Measurements from ENCODE around the gene TMEM120B. TPM values are rescaled to one million over a fixed set of nuclear protein-coding genes. Genes with fewer than 3 reads are reported as not detected.
A peak's percentile ranks its signal among the peaks of the same experiment; 100 is the strongest.

TMEM120B gene
- total RNA-seq, 1 experiment from 2014 or later: 15.5 TPM

DNA sequence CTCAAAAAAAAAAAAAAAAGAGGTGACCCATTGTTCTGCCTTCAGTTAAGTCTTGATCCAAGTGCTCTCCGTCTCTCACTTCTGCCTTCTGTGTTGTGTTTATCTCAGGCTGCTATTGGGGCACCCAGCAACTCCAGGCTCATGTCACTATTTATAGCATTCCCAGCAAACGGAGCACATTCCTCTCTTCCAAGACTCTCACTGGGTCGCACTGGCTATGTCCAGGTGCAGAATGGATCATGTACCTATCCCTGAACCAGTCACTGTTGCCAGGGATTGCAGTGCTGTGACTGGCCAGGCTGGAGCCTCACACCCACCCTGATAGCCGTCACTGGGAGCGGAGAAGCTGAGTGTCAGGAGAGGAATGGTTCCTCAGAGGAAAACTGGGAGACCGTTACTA, 49.7 kb downstream of the TMEM120B start:
- CTCF ChIA-PET: interaction anchor here (0.7 to 1.2 kb wide), 2 partner anchors 10 to 49 kb away, joined by 3 to 5 read pairs; no protein-coding TSS in a partner anchor
- TF ChIP-seq, protein P1, sequence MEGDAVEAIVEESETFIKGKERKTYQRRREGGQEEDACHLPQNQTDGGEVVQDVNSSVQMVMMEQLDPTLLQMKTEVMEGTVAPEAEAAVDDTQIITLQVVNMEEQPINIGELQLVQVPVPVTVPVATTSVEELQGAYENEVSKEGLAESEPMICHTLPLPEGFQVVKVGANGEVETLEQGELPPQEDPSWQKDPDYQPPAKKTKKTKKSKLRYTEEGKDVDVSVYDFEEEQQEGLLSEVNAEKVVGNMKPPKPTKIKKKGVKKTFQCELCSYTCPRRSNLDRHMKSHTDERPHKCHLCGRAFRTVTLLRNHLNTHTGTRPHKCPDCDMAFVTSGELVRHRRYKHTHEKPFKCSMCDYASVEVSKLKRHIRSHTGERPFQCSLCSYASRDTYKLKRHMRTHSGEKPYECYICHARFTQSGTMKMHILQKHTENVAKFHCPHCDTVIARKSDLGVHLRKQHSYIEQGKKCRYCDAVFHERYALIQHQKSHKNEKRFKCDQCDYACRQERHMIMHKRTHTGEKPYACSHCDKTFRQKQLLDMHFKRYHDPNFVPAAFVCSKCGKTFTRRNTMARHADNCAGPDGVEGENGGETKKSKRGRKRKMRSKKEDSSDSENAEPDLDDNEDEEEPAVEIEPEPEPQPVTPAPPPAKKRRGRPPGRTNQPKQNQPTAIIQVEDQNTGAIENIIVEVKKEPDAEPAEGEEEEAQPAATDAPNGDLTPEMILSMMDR (IDR thresholded peaks at IDR 0.05; ENCODE audit: insufficient read depth in 1 of 2, low read depth in 1 of 2, low read length in 1 of 2, severe bottlenecking in 1 of 2, unreplicated experiment in 1 of 2): no peak
- Mint-ChIP-seq H3K9me3 (ENCODE audit: unreplicated experiment) (no peaks in the 10 kb centered on the region), H3K36me3 (ENCODE audit: insufficient read depth, unreplicated experiment) (peaks cover 6% of the 10 kb centered on the region), H3K4me1 (ENCODE audit: low read depth, unreplicated experiment) (no peaks in the 10 kb centered on the region), H3K27ac (ENCODE audit: unreplicated experiment) (peak overlapping the region; percentile 78), H3K27me3 (ENCODE audit: insufficient read depth, unreplicated experiment) (no peaks in the 10 kb centered on the region), H3K4me3 (ENCODE audit: unreplicated experiment) (no peak overlapping the region)
- H3K36me3 ChIP-seq (ENCODE audit: control insufficient read depth, insufficient read depth, low read length): no peaks in the 10 kb centered on the region
- no peaks in the 10 kb centered on the region for H3K9me3 ChIP-seq
- DNase-seq: no peak
- intact Hi-C loops (cut with micrococcal nuclease; ENCODE audit: unreplicated experiment): no loop called here
- H3K27me3 ChIP-seq (replicated peaks; ENCODE audit: control insufficient read depth, insufficient read depth, low read length): no peaks in the 10 kb centered on the region
- H3K4me1 ChIP-seq: peaks cover 8% of the 10 kb centered on the region; the same call in 1 of the 2 replicates
- no TSS peak for BruUV-seq (replicated peaks)
- H3K4me3 ChIP-seq (ENCODE audit: low read depth, low read length): no peak overlapping the region
- POLR2A ChIA-PET: no interaction called here

DNA sequence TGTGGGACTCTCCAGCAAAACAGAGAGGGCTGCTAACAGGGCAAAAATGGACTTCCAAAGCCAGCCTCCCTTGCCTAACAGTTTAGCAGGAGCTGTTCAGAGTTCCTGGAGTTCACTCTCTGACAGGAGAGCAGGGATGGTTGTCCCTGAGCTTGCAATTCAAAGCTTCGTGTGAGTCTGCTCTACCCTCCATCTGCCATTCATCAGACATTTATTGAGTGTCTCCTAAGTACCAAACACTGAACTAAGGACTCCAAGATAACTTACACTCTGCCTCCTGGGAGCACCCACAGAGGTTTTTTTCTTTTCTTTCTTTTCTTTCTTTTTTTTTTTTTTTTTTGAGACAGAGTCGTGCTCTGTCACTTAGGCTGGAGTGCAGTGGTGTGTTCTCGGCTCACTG, 52.3 kb downstream of the TMEM120B start:
- TF ChIP-seq, protein P1 (IDR thresholded peaks at IDR 0.05; ENCODE audit: insufficient read depth in 1 of 2, low read depth in 1 of 2, low read length in 1 of 2, severe bottlenecking in 1 of 2, unreplicated experiment in 1 of 2): no peak
- H3K9me3 Mint-ChIP-seq (ENCODE audit: unreplicated experiment): no peaks in the 10 kb centered on the region
- no peaks in the 10 kb centered on the region for H3K27me3 ChIP-seq (replicated peaks; ENCODE audit: control insufficient read depth, insufficient read depth, low read length)
- H3K4me1 Mint-ChIP-seq (ENCODE audit: low read depth, unreplicated experiment): no peaks in the 10 kb centered on the region
- H3K27ac Mint-ChIP-seq (ENCODE audit: unreplicated experiment): no peak overlapping the region
- DNase-seq: no peak
- H3K36me3 Mint-ChIP-seq (ENCODE audit: insufficient read depth, unreplicated experiment): peaks cover 10% of the 10 kb centered on the region
- H3K9me3 ChIP-seq: no peaks in the 10 kb centered on the region
- peaks cover 8% of the 10 kb centered on the region for H3K4me1 ChIP-seq
- intact Hi-C loops (cut with micrococcal nuclease; ENCODE audit: unreplicated experiment): no loop called here
- no TSS peak for BruUV-seq (replicated peaks)
- POLR2A ChIA-PET: no interaction called here
- H3K27me3 Mint-ChIP-seq (ENCODE audit: insufficient read depth, unreplicated experiment): no peaks in the 10 kb centered on the region
- H3K4me3 ChIP-seq (ENCODE audit: low read depth, low read length): no peak overlapping the region
- H3K36me3 ChIP-seq (ENCODE audit: control insufficient read depth, insufficient read depth, low read length): no peaks in the 10 kb centered on the region
- H3K4me3 Mint-ChIP-seq (ENCODE audit: unreplicated experiment): no peak overlapping the region
- CTCF ChIA-PET: interaction anchor here (0.7 kb wide), 1 partner anchor 214 kb away, joined by 3 read pairs; no protein-coding TSS in a partner anchor

DNA sequence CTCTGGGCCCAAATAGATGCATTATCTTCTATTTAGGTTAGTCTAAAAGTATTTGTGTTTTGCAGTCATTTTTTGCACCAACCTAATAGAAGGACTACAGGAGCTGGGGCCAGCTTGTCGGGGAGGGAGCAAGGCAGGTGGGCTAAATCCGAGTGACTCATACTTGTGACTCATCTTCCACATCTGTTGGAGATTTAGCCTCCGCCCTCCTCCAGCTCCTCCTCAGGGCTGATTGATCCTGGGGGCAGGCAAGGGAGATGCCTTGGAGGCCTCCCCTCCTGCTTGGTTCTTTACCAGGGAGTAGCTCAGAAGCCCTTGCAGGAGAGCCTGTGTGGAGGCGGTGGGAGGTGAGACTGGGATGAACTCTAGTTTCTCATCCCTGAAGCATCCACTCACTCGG, 53.0 kb downstream of the TMEM120B start:
- POLR2A ChIA-PET: no interaction called here
- Mint-ChIP-seq H3K4me3 (ENCODE audit: unreplicated experiment) (no peak overlapping the region), H3K9me3 (ENCODE audit: unreplicated experiment) (no peaks in the 10 kb centered on the region), H3K4me1 (ENCODE audit: low read depth, unreplicated experiment) (no peaks in the 10 kb centered on the region), H3K36me3 (ENCODE audit: insufficient read depth, unreplicated experiment) (peaks cover 12% of the 10 kb centered on the region), H3K27me3 (ENCODE audit: insufficient read depth, unreplicated experiment) (no peaks in the 10 kb centered on the region), H3K27ac (ENCODE audit: unreplicated experiment) (no peak overlapping the region)
- H3K9me3 ChIP-seq: no peaks in the 10 kb centered on the region
- H3K4me1 ChIP-seq: peaks cover 8% of the 10 kb centered on the region
- no peak for DNase-seq
- no TSS peak for BruUV-seq (replicated peaks)
- H3K36me3 ChIP-seq (ENCODE audit: control insufficient read depth, insufficient read depth, low read length): no peaks in the 10 kb centered on the region
- H3K4me3 ChIP-seq (ENCODE audit: low read depth, low read length): no peak overlapping the region
- TF ChIP-seq, protein P1 (IDR thresholded peaks at IDR 0.05; ENCODE audit: insufficient read depth in 1 of 2, low read depth in 1 of 2, low read length in 1 of 2, severe bottlenecking in 1 of 2, unreplicated experiment in 1 of 2): no peak
- H3K27me3 ChIP-seq (replicated peaks; ENCODE audit: control insufficient read depth, insufficient read depth, low read length): no peaks in the 10 kb centered on the region
- intact Hi-C loops (cut with micrococcal nuclease; ENCODE audit: unreplicated experiment): no loop called here
- CTCF ChIA-PET: interaction anchor here (0.6 kb wide), 1 partner anchor 998 kb away, joined by 3 read pairs; no protein-coding TSS in a partner anchor
